ENCODE data around the gene ERBB2.

- TF ChIP-seq ETV6 (conservative IDR thresholded peaks at IDR 0.05 in 1 of 2, IDR thresholded peaks at IDR 0.05 in 1 of 2; ENCODE audit: borderline replicate concordance in 1 of 2, low read depth in 1 of 2) (no peak), SRF (IDR thresholded peaks at IDR 0.05; ENCODE audit: low read depth in 2 of 2, low read length in 2 of 2) (no peak), IRF3 (IDR thresholded peaks at IDR 0.05) (no peak), POLR2A (IDR thresholded peaks at IDR 0.05; ENCODE audit: low read depth, low read length) (no peak), FOXM1 (IDR thresholded peaks at IDR 0.05; ENCODE audit: low read depth, low read length) (no peak), CTCF (IDR thresholded peaks at IDR 0.05 in 2 of 3, conservative IDR thresholded peaks at IDR 0.05 in 1 of 3; ENCODE audit: control insufficient read depth in 2 of 3, extremely low read depth in 1 of 3, insufficient read depth in 1 of 3, low read depth in 3 of 3, low read length in 3 of 3) (no peak)
Observed at GRCh38 chr17:39704821-39705551, 5.1 kb downstream of the ERBB2 start.
